Endodermal cell (in vitro differentiated cells): ENCODE results near the gene CLK4. TPM values are rescaled to one million over a fixed set of nuclear protein-coding genes. Genes with fewer than 3 reads are reported as not detected.

Experiments used
- DNase-seq: peaks from one replicate; pipeline ENCODE4 v3.0.0-alpha.2; 2017
- H3K27ac ChIP-seq: 2 replicates; pipeline ENCODE4 v1.5.1; 2013; ENCODE audit warnings: mild to moderate bottlenecking, low read depth, low read length, moderate library complexity
- H3K27me3 ChIP-seq: 2 replicates; pipeline ENCODE4 v1.6.1; 2013; ENCODE audit warnings: mild to moderate bottlenecking, low read length, moderate library complexity; ENCODE audit not compliant: insufficient read depth, control insufficient read depth, poor library complexity, severe bottlenecking
- H3K36me3 ChIP-seq: 2 replicates; pipeline ENCODE4 v1.7.0; 2013; ENCODE audit warnings: mild to moderate bottlenecking, low read length, moderate library complexity; ENCODE audit not compliant: control insufficient read depth, insufficient read depth
- H3K4me1 ChIP-seq: one replicate; pipeline ENCODE4 v1.7.0; 2013; ENCODE audit warnings: low read length; ENCODE audit not compliant: control insufficient read depth, insufficient read depth
- H3K4me3 ChIP-seq: 2 replicates; pipeline ENCODE4 v1.5.1; 2013; ENCODE audit warnings: mild to moderate bottlenecking, low read length, moderate library complexity
- H3K9ac ChIP-seq: 2 replicates; pipeline ENCODE4 v1.6.1; 2013; ENCODE audit warnings: mild to moderate bottlenecking, low read length, moderate library complexity; ENCODE audit not compliant: poor library complexity, severe bottlenecking; ENCODE audit errors: extremely low read depth
- H3K9me3 ChIP-seq: 2 replicates; pipeline ENCODE4 v1.6.1; 2013; ENCODE audit warnings: mild to moderate bottlenecking, low read length, moderate library complexity; ENCODE audit not compliant: control insufficient read depth
- H3K27ac Mint-ChIP-seq: 2 replicates; pipeline ENCODE4 v1.8.0; 2020; ENCODE audit warnings: mixed read lengths
- H3K27me3 Mint-ChIP-seq: 2 replicates; pipeline ENCODE4 v1.8.0; 2021; ENCODE audit warnings: mild to moderate bottlenecking, mixed read lengths; ENCODE audit not compliant: insufficient read depth
- H3K36me3 Mint-ChIP-seq: 2 replicates; pipeline ENCODE4 v1.8.0; 2020; ENCODE audit warnings: low read depth, mixed read lengths
- H3K4me1 Mint-ChIP-seq: 2 replicates; pipeline ENCODE4 v1.8.0; 2020; ENCODE audit warnings: mixed read lengths
- H3K4me3 Mint-ChIP-seq: 2 replicates; pipeline ENCODE4 v1.8.0; 2020; ENCODE audit warnings: mild to moderate bottlenecking, moderate library complexity, mixed read lengths
- H3K9me3 Mint-ChIP-seq: 2 replicates; pipeline ENCODE4 v1.8.0; 2020; ENCODE audit warnings: mild to moderate bottlenecking, mixed read lengths
- WGBS, 2 experiments: methylation state at CpG; one replicate each; pipeline versions ENCODE4 v1.1.5 to v1.1.7; 2013; ENCODE audit warnings: missing lambda C conversion rate in 2 of 2, mixed read lengths in 1 of 2; ENCODE audit not compliant: insufficient coverage in 1 of 2, insufficient read length in 1 of 2; 5-methylcytosine and 5-hydroxymethylcytosine counted together
- total RNA-seq, 2 donors: library from RNA; stranded (reverse); fragmentation: NEBNext Ultra II Directional in 1 of 2; extraction: Animal tissue kit (Norgen Biotek cat#: 25700) in 1 of 2; gene quantifications; 2 replicates in 1 of 2; 3 replicates in 1 of 2; pipeline ENCODE4 v1.2.1, GENCODE V29; 2021
- TF ChIP-seq, protein P1 (sequence below): fragments of 200-600 bp; sonication (generic); conservative IDR thresholded peaks from 2 replicates; pipeline ENCODE4 v1.5.0; 2021; ENCODE audit warnings: antibody characterized with exemption, mild to moderate bottlenecking

Gene CLK4
- total RNA-seq, 2 donors from 2014 or later, result 14.9 to 19.4 TPM

DNA sequence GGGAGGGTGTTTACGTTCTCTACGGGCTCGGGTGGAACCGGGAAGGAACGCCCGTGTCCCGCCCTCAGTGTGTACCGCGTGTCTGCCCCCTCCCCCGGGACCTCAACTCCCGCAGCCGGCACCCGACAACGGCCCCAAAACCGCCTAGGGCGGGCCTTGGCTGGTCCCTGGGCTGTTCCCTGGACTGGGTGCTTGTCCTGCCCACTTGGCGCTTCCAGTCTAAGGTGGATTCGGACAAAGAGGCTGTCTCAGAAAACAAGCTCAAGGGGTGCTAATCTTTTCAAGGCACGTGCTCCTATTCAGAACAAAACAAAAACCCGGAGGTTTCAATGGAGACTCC is 379 bp upstream of the CLK4 start:
- Histone ChIP-seq H3K9ac (no peak overlapping the region), H3K4me3 (peak overlapping the region; percentile 75), H3K4me1 (peaks cover 3% of the 10 kb centered on the region), H3K27me3 (no peaks in the 10 kb centered on the region), H3K36me3 (peaks cover 9% of the 10 kb centered on the region), H3K27ac (no peak overlapping the region), H3K9me3 (peaks cover 5% of the 10 kb centered on the region)
- peak overlapping the region; percentile 86 for H3K4me3 Mint-ChIP-seq
- no peak for DNase-seq
- WGBS, 2 experiments, result 18 to 33% methylated on average over 15 to 20 of the region's 20 CpGs
- H3K9me3 Mint-ChIP-seq, result peaks cover 6% of the 10 kb centered on the region
- H3K36me3 Mint-ChIP-seq, result peaks cover 5% of the 10 kb centered on the region
- peak overlapping the region; percentile 72 for H3K27ac Mint-ChIP-seq
- peaks cover 18% of the 10 kb centered on the region for H3K27me3 Mint-ChIP-seq
- peaks cover 15% of the 10 kb centered on the region for H3K4me1 Mint-ChIP-seq
- TF ChIP-seq, protein P1, sequence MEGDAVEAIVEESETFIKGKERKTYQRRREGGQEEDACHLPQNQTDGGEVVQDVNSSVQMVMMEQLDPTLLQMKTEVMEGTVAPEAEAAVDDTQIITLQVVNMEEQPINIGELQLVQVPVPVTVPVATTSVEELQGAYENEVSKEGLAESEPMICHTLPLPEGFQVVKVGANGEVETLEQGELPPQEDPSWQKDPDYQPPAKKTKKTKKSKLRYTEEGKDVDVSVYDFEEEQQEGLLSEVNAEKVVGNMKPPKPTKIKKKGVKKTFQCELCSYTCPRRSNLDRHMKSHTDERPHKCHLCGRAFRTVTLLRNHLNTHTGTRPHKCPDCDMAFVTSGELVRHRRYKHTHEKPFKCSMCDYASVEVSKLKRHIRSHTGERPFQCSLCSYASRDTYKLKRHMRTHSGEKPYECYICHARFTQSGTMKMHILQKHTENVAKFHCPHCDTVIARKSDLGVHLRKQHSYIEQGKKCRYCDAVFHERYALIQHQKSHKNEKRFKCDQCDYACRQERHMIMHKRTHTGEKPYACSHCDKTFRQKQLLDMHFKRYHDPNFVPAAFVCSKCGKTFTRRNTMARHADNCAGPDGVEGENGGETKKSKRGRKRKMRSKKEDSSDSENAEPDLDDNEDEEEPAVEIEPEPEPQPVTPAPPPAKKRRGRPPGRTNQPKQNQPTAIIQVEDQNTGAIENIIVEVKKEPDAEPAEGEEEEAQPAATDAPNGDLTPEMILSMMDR, result no peak

DNA sequence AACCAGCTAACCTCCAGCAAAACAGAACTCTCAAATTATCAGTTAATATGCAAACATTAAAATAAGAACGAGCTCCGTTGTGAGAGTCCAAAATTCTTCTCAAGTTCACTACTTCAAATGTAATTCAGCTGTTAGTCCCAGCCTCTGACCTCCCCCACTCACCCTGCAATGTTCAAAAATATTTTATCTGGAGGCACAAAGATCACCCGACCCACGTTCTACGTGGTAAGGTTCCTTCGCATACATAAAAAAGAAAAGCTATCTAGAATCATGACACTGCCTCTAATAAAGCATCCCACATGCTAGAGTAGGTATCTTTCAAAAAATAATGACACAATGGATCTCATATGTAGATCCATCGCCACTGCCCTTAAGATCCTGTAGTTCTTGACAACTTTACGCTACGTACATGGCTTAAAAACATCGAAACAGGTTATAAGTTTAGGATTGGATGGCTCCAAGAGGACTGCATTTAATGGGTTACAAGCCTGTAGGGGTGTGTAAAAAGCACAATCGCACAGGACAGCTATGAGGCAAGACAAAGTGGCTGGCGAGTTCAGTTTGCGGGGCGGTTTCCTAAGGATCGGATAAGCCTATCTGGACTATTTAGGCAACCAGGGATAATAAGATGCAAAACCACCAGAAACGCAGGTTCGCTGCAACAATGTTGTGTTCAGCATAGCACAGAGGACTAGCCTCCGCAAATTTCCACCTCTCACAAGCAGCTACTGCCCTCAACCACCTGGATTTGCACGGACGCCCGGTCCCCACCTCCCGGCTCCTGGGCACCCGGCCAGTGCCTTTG is 969 bp downstream of the CLK4 start:
- peaks cover 3% of the 10 kb centered on the region for H3K4me1 ChIP-seq
- peak overlapping the region; percentile 86 for H3K4me3 Mint-ChIP-seq
- peaks cover 13% of the 10 kb centered on the region for H3K27me3 Mint-ChIP-seq
- H3K36me3 ChIP-seq, result peaks cover 19% of the 10 kb centered on the region
- peak overlapping the region; percentile 100 for H3K27ac Mint-ChIP-seq
- peaks cover 5% of the 10 kb centered on the region for H3K9me3 ChIP-seq
- WGBS, 2 experiments, result 1% methylated on average over 18 to 23 of the region's 23 CpGs
- no peaks in the 10 kb centered on the region for H3K27me3 ChIP-seq
- H3K4me1 Mint-ChIP-seq, result peaks cover 15% of the 10 kb centered on the region
- H3K36me3 Mint-ChIP-seq, result peaks cover 14% of the 10 kb centered on the region
- peak overlapping the region; percentile 93 for H3K4me3 ChIP-seq
- TF ChIP-seq, protein P1, result no peak
- peak overlapping the region; percentile 84 for H3K27ac ChIP-seq
- peak overlapping the region; percentile 97 for H3K9ac ChIP-seq
- H3K9me3 Mint-ChIP-seq, result peaks cover 6% of the 10 kb centered on the region
- DNase-seq, result no peak

DNA sequence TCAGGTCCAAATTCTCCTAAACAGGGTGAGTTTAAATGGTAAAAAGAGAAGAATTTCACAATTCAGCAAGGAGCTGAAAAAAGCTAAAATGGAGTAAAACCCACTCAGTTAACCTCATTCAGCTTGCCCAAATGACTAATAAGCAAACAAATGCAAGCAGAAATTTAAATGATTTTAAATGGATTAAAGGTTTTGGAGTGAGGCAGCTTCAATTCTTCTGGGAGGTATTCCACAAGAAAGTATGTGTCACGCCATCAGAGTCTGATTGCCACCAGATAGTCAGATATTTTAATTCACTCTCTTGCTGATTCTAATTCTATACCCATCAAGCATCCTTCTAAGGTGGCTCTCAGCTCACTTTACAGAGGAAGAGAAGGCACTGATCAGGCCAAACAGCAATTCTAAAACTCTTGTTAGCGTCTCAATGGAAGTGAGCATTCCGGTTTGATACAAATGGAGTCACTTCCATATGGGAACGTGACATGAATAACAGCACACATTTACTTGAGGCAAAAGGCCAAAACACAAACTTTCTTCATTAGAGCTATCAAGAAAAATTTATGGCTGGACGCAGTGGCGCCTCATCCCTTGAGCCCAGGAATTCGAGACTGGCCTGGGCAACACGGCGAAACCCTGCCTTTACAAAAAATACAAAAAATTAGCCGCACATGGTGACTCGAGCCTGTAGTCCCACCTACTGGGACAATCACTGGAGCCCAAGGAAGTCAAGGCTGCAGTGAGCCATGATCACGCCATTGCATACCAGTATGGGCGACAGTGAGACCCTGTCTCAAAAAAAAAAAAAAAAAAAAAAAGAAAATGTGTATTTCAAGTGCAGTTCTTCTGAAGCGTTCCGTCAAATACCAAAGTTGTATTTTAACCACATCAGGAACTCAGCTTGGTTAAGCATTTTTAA is 2.0 kb downstream of the CLK4 start:
- Mint-ChIP-seq H3K36me3 (peaks cover 24% of the 10 kb centered on the region), H3K4me1 (peaks cover 15% of the 10 kb centered on the region), H3K4me3 (peak overlapping the region; percentile 86), H3K9me3 (peaks cover 6% of the 10 kb centered on the region), H3K27ac (peak overlapping the region; percentile 100), H3K27me3 (peaks cover 11% of the 10 kb centered on the region)
- 38 to 46% methylated on average over 6 to 15 of the region's 15 CpGs for WGBS, 2 experiments
- H3K9me3 ChIP-seq, result peaks cover 5% of the 10 kb centered on the region
- TF ChIP-seq, protein P1, result no peak
- DNase-seq, result peak; percentile 59
- H3K27ac ChIP-seq, result no peak overlapping the region
- peak overlapping the region; percentile 97 for H3K9ac ChIP-seq
- H3K27me3 ChIP-seq, result no peaks in the 10 kb centered on the region
- H3K36me3 ChIP-seq, result peaks cover 29% of the 10 kb centered on the region
- H3K4me3 ChIP-seq, result peak overlapping the region; percentile 93
- peaks cover 3% of the 10 kb centered on the region for H3K4me1 ChIP-seq
